ENCODE measurements around the gene STK26.
"Not testable (repeated sequence)": the region's sequence is repeated elsewhere in the genome, so short reads cannot be mapped to it uniquely, and the experiment has no call there.

Gene STK26

GRCh38 chrX:132034648-132035047 lies 11.5 kb downstream of the STK26 start:
- DNase-seq: no peak

- DNase-seq: no peak
Observed at GRCh38 chrX:132037479-132037993, 14.4 kb downstream of the STK26 start.

GRCh38 chrX:132040066-132040465 lies 17.0 kb downstream of the STK26 start:
- DNase-seq: no peak

- DNase-seq: no peak
Observed at GRCh38 chrX:132041015-132041414, 17.9 kb downstream of the STK26 start.

- no peak for DNase-seq
Observed at GRCh38 chrX:132043977-132044376, 20.9 kb downstream of the STK26 start.

GRCh38 chrX:132044953-132045352 lies 21.9 kb downstream of the STK26 start:
- no peak for DNase-seq

GRCh38 chrX:132045456-132045855 lies 22.4 kb downstream of the STK26 start:
- DNase-seq: no peak

GRCh38 chrX:132046533-132046932 lies 23.4 kb downstream of the STK26 start:
- no peak for DNase-seq

- not testable (repeated sequence) for DNase-seq
Observed at GRCh38 chrX:132051778-132052177, 28.7 kb downstream of the STK26 start.

GRCh38 chrX:132058050-132058449 lies 34.9 kb downstream of the STK26 start:
- no peak for DNase-seq

GRCh38 chrX:132058975-132059374 lies 35.9 kb downstream of the STK26 start:
- no peak for DNase-seq

- DNase-seq: no peak
Observed at GRCh38 chrX:132059973-132060540, 37.0 kb downstream of the STK26 start.

- no peak for DNase-seq
Observed at GRCh38 chrX:132063334-132063733, 40.2 kb downstream of the STK26 start.

GRCh38 chrX:132063862-132064261 lies 40.8 kb downstream of the STK26 start:
- DNase-seq: no peak

GRCh38 chrX:132068405-132068804 lies 45.3 kb downstream of the STK26 start:
- DNase-seq: no peak

GRCh38 chrX:132071254-132071653 lies 48.2 kb downstream of the STK26 start:
- no peak for DNase-seq

GRCh38 chrX:132077414-132077813 lies 54.3 kb downstream of the STK26 start:
- no peak for DNase-seq

- no peak for DNase-seq
Observed at GRCh38 chrX:132077912-132078311, 54.8 kb downstream of the STK26 start.

GRCh38 chrX:132085786-132086185 lies 62.7 kb downstream of the STK26 start:
- DNase-seq: no peak

GRCh38 chrX:132086672-132087071 lies 63.6 kb downstream of the STK26 start:
- no peak for DNase-seq

GRCh38 chrX:132088864-132089263 lies 65.8 kb downstream of the STK26 start:
- no peak for DNase-seq

- DNase-seq: no peak
Observed at GRCh38 chrX:132090403-132091159, 67.5 kb downstream of the STK26 start.

GRCh38 chrX:132092439-132093065 lies 69.5 kb downstream of the STK26 start:
- no peak for DNase-seq

Data from right kidney (tissue), 1 donor.